Stimulated activated CD4-positive, alpha-beta T cell treated with anti-CD3 and anti-CD28 coated beads, Interleukin-12 subunit alpha, Interleukin-12 subunit beta, amount 100 ng/mL, for 48 hours (primary cell): ENCODE data around the gene SVIL.
"Not testable (repeated sequence)": the region's sequence is repeated elsewhere in the genome, so short reads cannot be mapped to it uniquely, and the experiment has no call there.

Experiments used
- DNase-seq, 3 donors: peaks; one replicate each; pipeline ENCODE4 v3.0.0-alpha.2; 2020; ENCODE audit warnings: low read depth in 2 of 3, low spot score in 1 of 3

SVIL gene

GRCh38 chr10:29469481-29470354 is 165.1 kb downstream of the SVIL start:
- DNase-seq, result no peak

- DNase-seq, result no peak
Measured at GRCh38 chr10:29465384-29465783, 169.4 kb downstream of the SVIL start.

- DNase-seq, result not testable (repeated sequence)
Measured at GRCh38 chr10:29464671-29465171, 170.1 kb downstream of the SVIL start.

GRCh38 chr10:29461042-29461441 is 173.7 kb downstream of the SVIL start:
- DNase-seq, result no peak

GRCh38 chr10:29458190-29458589 is 176.6 kb downstream of the SVIL start:
- not testable (repeated sequence) for DNase-seq

- no peak for DNase-seq
Measured at GRCh38 chr10:29455095-29455494, 179.7 kb downstream of the SVIL start.

- no peak for DNase-seq
Measured at GRCh38 chr10:29454250-29454649, 180.5 kb downstream of the SVIL start.

GRCh38 chr10:29452546-29452945 is 182.2 kb downstream of the SVIL start:
- DNase-seq, result no peak

- DNase-seq, result no peak
Measured at GRCh38 chr10:29451946-29452345, 182.8 kb downstream of the SVIL start.

- no peak for DNase-seq
Measured at GRCh38 chr10:29450405-29450804, 184.4 kb downstream of the SVIL start.

- peak; percentile 48 to 75 (median 73) for DNase-seq
Measured at GRCh38 chr10:29448756-29449592, 185.8 kb downstream of the SVIL start.

GRCh38 chr10:29448125-29448524 is 186.6 kb downstream of the SVIL start:
- no peak for DNase-seq

- no peak for DNase-seq
Measured at GRCh38 chr10:29446327-29446726, 188.4 kb downstream of the SVIL start.

GRCh38 chr10:29443745-29444523 is 190.8 kb downstream of the SVIL start:
- DNase-seq, result no peak

GRCh38 chr10:29440981-29441380 is 193.8 kb downstream of the SVIL start:
- no peak for DNase-seq

- DNase-seq, result not testable (repeated sequence)
Measured at GRCh38 chr10:29439005-29439404, 195.8 kb downstream of the SVIL start.

GRCh38 chr10:29438271-29438670 is 196.5 kb downstream of the SVIL start:
- no peak for DNase-seq

- no peak for DNase-seq
Measured at GRCh38 chr10:29437871-29438270, 196.9 kb downstream of the SVIL start.

- no peak for DNase-seq
Measured at GRCh38 chr10:29435809-29436501, 198.8 kb downstream of the SVIL start.

- no peak for DNase-seq
Measured at GRCh38 chr10:29434111-29434510, 200.7 kb downstream of the SVIL start.
